Measurements from ENCODE around the gene PPTC7.

PPTC7 gene

GRCh38 chr12:110540048-110540447, 43.1 kb downstream of the PPTC7 start:
- Histone ChIP-seq H3K9ac (ENCODE audit: low read depth, low read length) (no peak overlapping the region), H3K4me1 (ENCODE audit: insufficient read depth, low read length) (no peaks in the 10 kb centered on the region), H3K27me3 (ENCODE audit: insufficient read depth, low read length) (no peaks in the 10 kb centered on the region), H3K9me3 (ENCODE audit: insufficient read depth, low read depth, low read length) (no peaks in the 10 kb centered on the region), H3K36me3 (ENCODE audit: insufficient read depth, low read depth, low read length) (peaks cover 55% of the 10 kb centered on the region), H3K27ac (ENCODE audit: low read length) (no peak overlapping the region), H3K4me3 (ENCODE audit: low read length) (no peak overlapping the region)

- Histone ChIP-seq H3K4me3 (ENCODE audit: low read length) (no peak overlapping the region), H3K9me3 (ENCODE audit: insufficient read depth, low read depth, low read length) (no peaks in the 10 kb centered on the region), H3K4me1 (ENCODE audit: insufficient read depth, low read length) (no peaks in the 10 kb centered on the region), H3K9ac (ENCODE audit: low read depth, low read length) (no peak overlapping the region), H3K27ac (ENCODE audit: low read length) (no peak overlapping the region), H3K27me3 (ENCODE audit: insufficient read depth, low read length) (no peaks in the 10 kb centered on the region), H3K36me3 (ENCODE audit: insufficient read depth, low read depth, low read length) (peaks cover 54% of the 10 kb centered on the region)
Observed at GRCh38 chr12:110538869-110539622, 44.1 kb downstream of the PPTC7 start.

- H3K27me3 ChIP-seq (ENCODE audit: insufficient read depth, low read length): no peaks in the 10 kb centered on the region
- H3K4me3 ChIP-seq (ENCODE audit: low read length): no peak overlapping the region
- peaks cover 50% of the 10 kb centered on the region for H3K36me3 ChIP-seq (ENCODE audit: insufficient read depth, low read depth, low read length)
- no peaks in the 10 kb centered on the region for H3K9me3 ChIP-seq (ENCODE audit: insufficient read depth, low read depth, low read length)
- no peak overlapping the region for H3K27ac ChIP-seq (ENCODE audit: low read length)
- H3K9ac ChIP-seq (ENCODE audit: low read depth, low read length): no peak overlapping the region
- H3K4me1 ChIP-seq (ENCODE audit: insufficient read depth, low read length): peaks cover 2% of the 10 kb centered on the region; the same call in 1 of the 2 replicates
Observed at GRCh38 chr12:110537605-110538409, 45.3 kb downstream of the PPTC7 start.

- Histone ChIP-seq H3K9ac (ENCODE audit: low read depth, low read length) (no peak overlapping the region), H3K27me3 (ENCODE audit: insufficient read depth, low read length) (no peaks in the 10 kb centered on the region), H3K36me3 (ENCODE audit: insufficient read depth, low read depth, low read length) (peaks cover 47% of the 10 kb centered on the region), H3K9me3 (ENCODE audit: insufficient read depth, low read depth, low read length) (no peaks in the 10 kb centered on the region), H3K4me3 (ENCODE audit: low read length) (no peak overlapping the region), H3K27ac (ENCODE audit: low read length) (no peak overlapping the region), H3K4me1 (ENCODE audit: insufficient read depth, low read length) (peaks cover 2% of the 10 kb centered on the region; the same call in 1 of the 2 replicates)
Observed at GRCh38 chr12:110536834-110537604, 46.1 kb downstream of the PPTC7 start.

- peaks cover 2% of the 10 kb centered on the region; the same call in 1 of the 2 replicates for H3K4me1 ChIP-seq (ENCODE audit: insufficient read depth, low read length)
- H3K36me3 ChIP-seq (ENCODE audit: insufficient read depth, low read depth, low read length): peaks cover 47% of the 10 kb centered on the region
- no peak overlapping the region for H3K27ac ChIP-seq (ENCODE audit: low read length)
- no peak overlapping the region for H3K4me3 ChIP-seq (ENCODE audit: low read length)
- H3K9me3 ChIP-seq (ENCODE audit: insufficient read depth, low read depth, low read length): no peaks in the 10 kb centered on the region
- no peaks in the 10 kb centered on the region for H3K27me3 ChIP-seq (ENCODE audit: insufficient read depth, low read length)
- H3K9ac ChIP-seq (ENCODE audit: low read depth, low read length): no peak overlapping the region
Observed at GRCh38 chr12:110534811-110535210, 48.3 kb downstream of the PPTC7 start.

- Histone ChIP-seq H3K27me3 (ENCODE audit: insufficient read depth, low read length) (no peaks in the 10 kb centered on the region), H3K9me3 (ENCODE audit: insufficient read depth, low read depth, low read length) (no peaks in the 10 kb centered on the region), H3K4me3 (ENCODE audit: low read length) (no peak overlapping the region), H3K9ac (ENCODE audit: low read depth, low read length) (no peak overlapping the region), H3K4me1 (ENCODE audit: insufficient read depth, low read length) (peaks cover 2% of the 10 kb centered on the region; the same call in 1 of the 2 replicates), H3K27ac (ENCODE audit: low read length) (no peak overlapping the region), H3K36me3 (ENCODE audit: insufficient read depth, low read depth, low read length) (peaks cover 35% of the 10 kb centered on the region)
Observed at GRCh38 chr12:110533607-110534006, 49.5 kb downstream of the PPTC7 start.

GRCh38 chr12:110532644-110533043, 50.5 kb downstream of the PPTC7 start:
- Histone ChIP-seq H3K27ac (ENCODE audit: low read length) (no peak overlapping the region), H3K9me3 (ENCODE audit: insufficient read depth, low read depth, low read length) (no peaks in the 10 kb centered on the region), H3K4me3 (ENCODE audit: low read length) (no peak overlapping the region), H3K9ac (ENCODE audit: low read depth, low read length) (no peak overlapping the region), H3K36me3 (ENCODE audit: insufficient read depth, low read depth, low read length) (peaks cover 25% of the 10 kb centered on the region), H3K4me1 (ENCODE audit: insufficient read depth, low read length) (peaks cover 2% of the 10 kb centered on the region; the same call in 1 of the 2 replicates), H3K27me3 (ENCODE audit: insufficient read depth, low read length) (no peaks in the 10 kb centered on the region)

- Histone ChIP-seq H3K4me1 (ENCODE audit: insufficient read depth, low read length) (peaks cover 2% of the 10 kb centered on the region; the same call in 1 of the 2 replicates), H3K4me3 (ENCODE audit: low read length) (no peak overlapping the region), H3K9me3 (ENCODE audit: insufficient read depth, low read depth, low read length) (no peaks in the 10 kb centered on the region), H3K36me3 (ENCODE audit: insufficient read depth, low read depth, low read length) (peaks cover 17% of the 10 kb centered on the region; the same call in 1 of the 2 replicates), H3K27ac (ENCODE audit: low read length) (no peak overlapping the region), H3K9ac (ENCODE audit: low read depth, low read length) (no peak overlapping the region), H3K27me3 (ENCODE audit: insufficient read depth, low read length) (no peaks in the 10 kb centered on the region)
Observed at GRCh38 chr12:110531741-110532333, 51.3 kb downstream of the PPTC7 start.

GRCh38 chr12:110530511-110530910, 52.6 kb downstream of the PPTC7 start:
- H3K4me3 ChIP-seq (ENCODE audit: low read length): no peak overlapping the region
- H3K9me3 ChIP-seq (ENCODE audit: insufficient read depth, low read depth, low read length): no peaks in the 10 kb centered on the region
- H3K27me3 ChIP-seq (ENCODE audit: insufficient read depth, low read length): no peaks in the 10 kb centered on the region
- H3K36me3 ChIP-seq (ENCODE audit: insufficient read depth, low read depth, low read length): peaks cover 4% of the 10 kb centered on the region; the same call in 1 of the 2 replicates
- H3K9ac ChIP-seq (ENCODE audit: low read depth, low read length): no peak overlapping the region
- H3K27ac ChIP-seq (ENCODE audit: low read length): no peak overlapping the region
- H3K4me1 ChIP-seq (ENCODE audit: insufficient read depth, low read length): peaks cover 2% of the 10 kb centered on the region; the same call in 1 of the 2 replicates

GRCh38 chr12:110528277-110528839, 54.8 kb downstream of the PPTC7 start:
- no peak overlapping the region for H3K4me3 ChIP-seq (ENCODE audit: low read length)
- no peaks in the 10 kb centered on the region for H3K27me3 ChIP-seq (ENCODE audit: insufficient read depth, low read length)
- H3K9me3 ChIP-seq (ENCODE audit: insufficient read depth, low read depth, low read length): no peaks in the 10 kb centered on the region
- no peaks in the 10 kb centered on the region for H3K36me3 ChIP-seq (ENCODE audit: insufficient read depth, low read depth, low read length)
- H3K4me1 ChIP-seq (ENCODE audit: insufficient read depth, low read length): no peaks in the 10 kb centered on the region
- no peak overlapping the region for H3K9ac ChIP-seq (ENCODE audit: low read depth, low read length)
- H3K27ac ChIP-seq (ENCODE audit: low read length): no peak overlapping the region
